Mucosa of rectum (tissue), 2 donors: ENCODE data around the gene SIPA1L3.
A peak's percentile ranks its signal among the peaks of the same experiment; 100 is the strongest.

Experiments
- H3K27ac ChIP-seq, 2 donors: one replicate each; pipeline ENCODE4 v1.7.0; 2013; ENCODE audit warnings: inconsistent platforms in 2 of 2, low read depth in 2 of 2, low read length in 2 of 2
- H3K27me3 ChIP-seq, 2 donors: one replicate each; pipeline ENCODE4 v1.7.0; 2013; ENCODE audit warnings: low read length in 2 of 2; ENCODE audit not compliant: control insufficient read depth in 2 of 2, insufficient read depth in 2 of 2
- H3K36me3 ChIP-seq, 2 donors: one replicate each; pipeline ENCODE4 v1.7.0; 2013; ENCODE audit warnings: low read length in 2 of 2; ENCODE audit not compliant: control insufficient read depth in 2 of 2, insufficient read depth in 2 of 2
- H3K4me1 ChIP-seq, 2 donors: one replicate each; pipeline ENCODE4 v1.7.0; 2013; ENCODE audit warnings: low read length in 2 of 2, mild to moderate bottlenecking in 1 of 2; ENCODE audit not compliant: control insufficient read depth in 2 of 2, insufficient read depth in 2 of 2
- H3K4me3 ChIP-seq, 2 donors: one replicate each; pipeline ENCODE4 v1.7.0; 2013; ENCODE audit warnings: low read length in 2 of 2
- H3K9ac ChIP-seq, 2 donors: one replicate each; pipeline ENCODE4 v1.7.0; 2013; ENCODE audit warnings: low read length in 2 of 2, low read depth in 1 of 2, mild to moderate bottlenecking in 1 of 2
- H3K9me3 ChIP-seq, 2 donors: one replicate each; pipeline ENCODE4 v1.7.0; 2013; ENCODE audit warnings: low read length in 2 of 2; ENCODE audit not compliant: control insufficient read depth in 2 of 2
- donor health status: healthy.
- donor health status: Normal muscosa, but diverticular disease.

The SIPA1L3 gene

GRCh38 chr19:38206006-38206745, 299.2 kb downstream of the SIPA1L3 start:
- no peaks in the 10 kb centered on the region for H3K9me3 ChIP-seq
- H3K36me3 ChIP-seq = peaks cover 31 to 32% of the 10 kb centered on the region in 2 donors
- peaks cover 9 to 19% of the 10 kb centered on the region in 2 donors for H3K27me3 ChIP-seq
- no peak overlapping the region for H3K9ac ChIP-seq
- H3K4me1 ChIP-seq = peaks cover 3 to 11% of the 10 kb centered on the region in 2 donors
- H3K27ac ChIP-seq = no peak overlapping the region
- H3K4me3 ChIP-seq = no peak overlapping the region

- Histone ChIP-seq H3K4me1 (peaks cover 3 to 11% of the 10 kb centered on the region in 2 donors), H3K9me3 (no peaks in the 10 kb centered on the region), H3K9ac (no peak overlapping the region), H3K27ac (no peak overlapping the region), H3K36me3 (peaks cover 24 to 25% of the 10 kb centered on the region in 2 donors), H3K27me3 (peaks cover 9 to 19% of the 10 kb centered on the region in 2 donors), H3K4me3 (no peak overlapping the region)
Measured at GRCh38 chr19:38206928-38207327, 299.9 kb downstream of the SIPA1L3 start.

- H3K27me3 ChIP-seq = peaks cover 9 to 19% of the 10 kb centered on the region in 2 donors
- peaks cover 3 to 11% of the 10 kb centered on the region in 2 donors for H3K4me1 ChIP-seq
- peaks cover 20 to 21% of the 10 kb centered on the region in 2 donors for H3K36me3 ChIP-seq
- no peak overlapping the region for H3K4me3 ChIP-seq
- no peak overlapping the region for H3K9ac ChIP-seq
- H3K9me3 ChIP-seq = no peaks in the 10 kb centered on the region
- H3K27ac ChIP-seq = no peak overlapping the region
Measured at GRCh38 chr19:38207543-38207942, 300.5 kb downstream of the SIPA1L3 start.

GRCh38 chr19:38208571-38208970, 301.6 kb downstream of the SIPA1L3 start:
- no peak overlapping the region for H3K9ac ChIP-seq
- peaks cover 3 to 11% of the 10 kb centered on the region in 2 donors for H3K4me1 ChIP-seq
- H3K27ac ChIP-seq = no peak overlapping the region

GRCh38 chr19:38209152-38209551, 302.1 kb downstream of the SIPA1L3 start:
- Histone ChIP-seq H3K9me3 (no peaks in the 10 kb centered on the region), H3K27me3 (peaks cover 11 to 28% of the 10 kb centered on the region in 2 donors), H3K9ac (no peak overlapping the region), H3K27ac (no peak overlapping the region), H3K4me3 (no peak overlapping the region), H3K4me1 (peaks cover 3 to 11% of the 10 kb centered on the region in 2 donors), H3K36me3 (peaks cover 11 to 17% of the 10 kb centered on the region in 2 donors)

More at GRCh38 chr19:38208571-38208970, 301.6 kb downstream of the SIPA1L3 start:
- H3K27me3 ChIP-seq = peaks cover 11 to 23% of the 10 kb centered on the region in 2 donors
- no peaks in the 10 kb centered on the region for H3K9me3 ChIP-seq
- H3K4me3 ChIP-seq = no peak overlapping the region
- peaks cover 13 to 21% of the 10 kb centered on the region in 2 donors for H3K36me3 ChIP-seq

- peaks cover 11 to 28% of the 10 kb centered on the region in 2 donors for H3K27me3 ChIP-seq
- H3K9me3 ChIP-seq = no peaks in the 10 kb centered on the region
- H3K36me3 ChIP-seq = peaks cover 8 to 15% of the 10 kb centered on the region in 2 donors
- H3K9ac ChIP-seq = peak overlapping the region in 1 of 2 donors; percentile 37
- peak overlapping the region; percentile 26 to 31 for H3K4me3 ChIP-seq
- H3K27ac ChIP-seq = peak overlapping the region; percentile 54 to 68
- peaks cover 3 to 11% of the 10 kb centered on the region in 2 donors for H3K4me1 ChIP-seq
Measured at GRCh38 chr19:38209671-38210457, 302.9 kb downstream of the SIPA1L3 start.

- Histone ChIP-seq H3K9me3 (no peaks in the 10 kb centered on the region), H3K27ac (peak overlapping the region; percentile 54 to 68), H3K36me3 (peaks cover 7 to 11% of the 10 kb centered on the region in 2 donors), H3K4me3 (peak overlapping the region; percentile 26 to 31), H3K4me1 (peaks cover 3 to 11% of the 10 kb centered on the region in 2 donors), H3K9ac (peak overlapping the region in 1 of 2 donors; percentile 37), H3K27me3 (peaks cover 11 to 28% of the 10 kb centered on the region in 2 donors)
Measured at GRCh38 chr19:38210458-38210987, 303.5 kb downstream of the SIPA1L3 start.

- Histone ChIP-seq H3K27ac (no peak overlapping the region), H3K9ac (no peak overlapping the region), H3K4me1 (peaks cover 3 to 11% of the 10 kb centered on the region in 2 donors), H3K9me3 (no peaks in the 10 kb centered on the region), H3K4me3 (peak overlapping the region in 1 of 2 donors; percentile 30), H3K27me3 (peaks cover 11 to 28% of the 10 kb centered on the region in 2 donors), H3K36me3 (peaks cover 5 to 6% of the 10 kb centered on the region in 2 donors)
Measured at GRCh38 chr19:38211151-38211591, 304.2 kb downstream of the SIPA1L3 start.

- Histone ChIP-seq H3K4me1 (peaks cover 3 to 11% of the 10 kb centered on the region in 2 donors), H3K9me3 (no peaks in the 10 kb centered on the region), H3K27me3 (peaks cover 14 to 28% of the 10 kb centered on the region in 2 donors), H3K4me3 (no peak overlapping the region), H3K9ac (no peak overlapping the region), H3K36me3 (peaks cover 0 to under 1% of the 10 kb centered on the region in 2 donors), H3K27ac (no peak overlapping the region)
Measured at GRCh38 chr19:38211766-38212165, 304.8 kb downstream of the SIPA1L3 start.
